Measurements from ENCODE around the gene CAMK1D. TPM values are rescaled to one million over a fixed set of nuclear protein-coding genes. Genes with fewer than 3 reads are reported as not detected.

Gene CAMK1D
- total RNA-seq, 2 experiments from 2014 or later = 15.4 to 15.5 TPM

- CTCF ChIA-PET = interaction anchor here (1.4 kb wide), 1 partner anchor 18 kb away, joined by 3 read pairs; no protein-coding TSS in a partner anchor
Measured at GRCh38 chr10:12750526-12751201, 401.3 kb downstream of the CAMK1D start.

GRCh38 chr10:12755075-12755474, 405.7 kb downstream of the CAMK1D start:
- Mint-ChIP-seq H3K4me3 (no peak overlapping the region), H3K27ac (no peak overlapping the region), H3K9me3 (no peaks in the 10 kb centered on the region), H3K36me3 (ENCODE audit: low read depth) (no peaks in the 10 kb centered on the region), H3K4me1 (no peaks in the 10 kb centered on the region), H3K27me3 (no peaks in the 10 kb centered on the region)
- DNase-seq = no peak
- ChIA-PET POLR2A (no interaction called here), CTCF (no interaction called here)

More at GRCh38 chr10:12750526-12751201, 401.3 kb downstream of the CAMK1D start:
- Mint-ChIP-seq H3K4me3 (no peak overlapping the region), H3K4me1 (no peaks in the 10 kb centered on the region), H3K27ac (no peak overlapping the region), H3K36me3 (ENCODE audit: low read depth) (no peaks in the 10 kb centered on the region), H3K27me3 (no peaks in the 10 kb centered on the region), H3K9me3 (no peaks in the 10 kb centered on the region)
- POLR2A ChIA-PET = no interaction called here
- DNase-seq = no peak

GRCh38 chr10:12757351-12757750, 408.0 kb downstream of the CAMK1D start:
- Mint-ChIP-seq H3K27me3 (no peaks in the 10 kb centered on the region), H3K27ac (no peak overlapping the region), H3K9me3 (no peaks in the 10 kb centered on the region), H3K4me3 (no peak overlapping the region), H3K4me1 (no peaks in the 10 kb centered on the region), H3K36me3 (ENCODE audit: low read depth) (no peaks in the 10 kb centered on the region)
- no peak for DNase-seq
- POLR2A ChIA-PET = no interaction called here
- CTCF ChIA-PET = interaction anchor here (0.6 to 0.9 kb wide), 3 partner anchors 10 to 49 kb away, joined by 3 read pairs; no protein-coding TSS in a partner anchor

GRCh38 chr10:12758271-12758670, 408.9 kb downstream of the CAMK1D start:
- Mint-ChIP-seq H3K4me1 (no peaks in the 10 kb centered on the region), H3K4me3 (no peak overlapping the region), H3K36me3 (ENCODE audit: low read depth) (no peaks in the 10 kb centered on the region), H3K9me3 (no peaks in the 10 kb centered on the region), H3K27ac (no peak overlapping the region), H3K27me3 (no peaks in the 10 kb centered on the region)
- CTCF ChIA-PET = interaction anchor here (0.8 kb wide), 1 partner anchor 48 kb away, joined by 3 read pairs; no protein-coding TSS in a partner anchor
- POLR2A ChIA-PET = no interaction called here
- no peak for DNase-seq

- H3K27me3 Mint-ChIP-seq = no peaks in the 10 kb centered on the region
- CTCF ChIA-PET = no interaction called here
- no peaks in the 10 kb centered on the region for H3K9me3 Mint-ChIP-seq
- peaks cover 6% of the 10 kb centered on the region for H3K36me3 Mint-ChIP-seq (ENCODE audit: low read depth)
- no peak overlapping the region for H3K4me3 Mint-ChIP-seq
- no peak overlapping the region for H3K27ac Mint-ChIP-seq
- POLR2A ChIA-PET = no interaction called here
- H3K4me1 Mint-ChIP-seq = no peaks in the 10 kb centered on the region
- DNase-seq = no peak
Measured at GRCh38 chr10:12766223-12766622, 416.9 kb downstream of the CAMK1D start.

- Mint-ChIP-seq H3K9me3 (no peaks in the 10 kb centered on the region), H3K27me3 (no peaks in the 10 kb centered on the region), H3K27ac (no peak overlapping the region), H3K4me1 (no peaks in the 10 kb centered on the region), H3K36me3 (ENCODE audit: low read depth) (peaks cover 6% of the 10 kb centered on the region), H3K4me3 (no peak overlapping the region)
- CTCF ChIA-PET = interaction anchor here (1.5 kb wide), 1 partner anchor 17 kb away, joined by 3 read pairs; no protein-coding TSS in a partner anchor
- POLR2A ChIA-PET = no interaction called here
- no peak for DNase-seq
Measured at GRCh38 chr10:12768156-12769100, 419.1 kb downstream of the CAMK1D start.

GRCh38 chr10:12769323-12770044, 420.1 kb downstream of the CAMK1D start:
- ChIA-PET POLR2A (no interaction called here), CTCF (interaction anchor here (1.5 kb wide), 1 partner anchor 18 kb away, joined by 3 read pairs; no protein-coding TSS in a partner anchor)
- H3K4me1 Mint-ChIP-seq = no peaks in the 10 kb centered on the region
- no peak overlapping the region for H3K27ac Mint-ChIP-seq
- no peak for DNase-seq
- H3K36me3 Mint-ChIP-seq (ENCODE audit: low read depth) = peaks cover 6% of the 10 kb centered on the region
- H3K9me3 Mint-ChIP-seq = no peaks in the 10 kb centered on the region
- no peak overlapping the region for H3K4me3 Mint-ChIP-seq
- no peaks in the 10 kb centered on the region for H3K27me3 Mint-ChIP-seq

- Mint-ChIP-seq H3K9me3 (no peaks in the 10 kb centered on the region), H3K27me3 (no peaks in the 10 kb centered on the region), H3K36me3 (ENCODE audit: low read depth) (peaks cover 6% of the 10 kb centered on the region), H3K4me3 (no peak overlapping the region), H3K4me1 (no peaks in the 10 kb centered on the region), H3K27ac (no peak overlapping the region)
- ChIA-PET CTCF (interaction anchor here (1.4 to 1.7 kb wide), 2 partner anchors 10 to 16 kb away, joined by 3 to 5 read pairs; no protein-coding TSS in a partner anchor), POLR2A (no interaction called here)
- DNase-seq = no peak
Measured at GRCh38 chr10:12771981-12772760, 422.8 kb downstream of the CAMK1D start.

- Mint-ChIP-seq H3K4me1 (no peaks in the 10 kb centered on the region), H3K9me3 (no peaks in the 10 kb centered on the region), H3K36me3 (ENCODE audit: low read depth) (peaks cover 6% of the 10 kb centered on the region), H3K27me3 (no peaks in the 10 kb centered on the region), H3K27ac (no peak overlapping the region), H3K4me3 (no peak overlapping the region)
- ChIA-PET CTCF (interaction anchor here (1.7 kb wide), 1 partner anchor 9 kb away, joined by 5 read pairs; no protein-coding TSS in a partner anchor), POLR2A (no interaction called here)
- no peak for DNase-seq
Measured at GRCh38 chr10:12772797-12773587, 423.6 kb downstream of the CAMK1D start.

GRCh38 chr10:12774204-12774894, 425.0 kb downstream of the CAMK1D start:
- no peaks in the 10 kb centered on the region for H3K4me1 Mint-ChIP-seq
- no peak for DNase-seq
- CTCF ChIA-PET = no interaction called here
- H3K4me3 Mint-ChIP-seq = no peak overlapping the region
- H3K9me3 Mint-ChIP-seq = no peaks in the 10 kb centered on the region
- H3K36me3 Mint-ChIP-seq (ENCODE audit: low read depth) = peaks cover 6% of the 10 kb centered on the region
- no peaks in the 10 kb centered on the region for H3K27me3 Mint-ChIP-seq
- POLR2A ChIA-PET = no interaction called here
- no peak overlapping the region for H3K27ac Mint-ChIP-seq

GRCh38 chr10:12777840-12778585, 428.7 kb downstream of the CAMK1D start:
- H3K4me1 Mint-ChIP-seq = peaks cover 5% of the 10 kb centered on the region
- CTCF ChIA-PET = interaction anchor here (1.6 kb wide), 1 partner anchor 14 kb away, joined by 3 read pairs; no protein-coding TSS in a partner anchor
- H3K27ac Mint-ChIP-seq = no peak overlapping the region
- H3K4me3 Mint-ChIP-seq = no peak overlapping the region
- no peaks in the 10 kb centered on the region for H3K36me3 Mint-ChIP-seq (ENCODE audit: low read depth)
- POLR2A ChIA-PET = no interaction called here
- no peak for DNase-seq
- H3K9me3 Mint-ChIP-seq = no peaks in the 10 kb centered on the region
- H3K27me3 Mint-ChIP-seq = no peaks in the 10 kb centered on the region
